Panc1 (cell line): ENCODE data around the gene PDZRN4. TPM values are rescaled to one million over a fixed set of nuclear protein-coding genes. Genes with fewer than 3 reads are reported as not detected.

Source experiments
- ATAC-seq: fragments of 200-7000 bp; cut with Tn5 transposase; 2 replicates; pipeline ENCODE4 v1.9.1; 2020; ENCODE audit warnings: mild to moderate bottlenecking, moderate library complexity
- BruUV-seq: library from RNA; stranded (reverse); fragments of 400-500 nt; replicated peaks from 2 replicates; lab custom pipeline; 2021; lab: Mats Ljungman, UMichigan
- CTCF ChIA-PET: fragments of 300-600 bp; sonication (Branson Sonifier 250); formaldehyde crosslinking; loops from one replicate; lab custom pipeline; 2022; ENCODE audit warnings: antibody characterized with exemption; lab: Charles Lee
- POLR2A ChIA-PET: fragments of 300-600 bp; sonication (Branson Sonifier 250); formaldehyde crosslinking; loops from one replicate; lab custom pipeline; 2022; ENCODE audit warnings: antibody characterized with exemption; lab: Charles Lee
- DNase-seq: peaks from one replicate; pipeline ENCODE4 v3.0.0-alpha.2; 2010; ENCODE audit warnings: low read depth, low spot score
- H3K27ac ChIP-seq: 2 replicates; pipeline ENCODE4 v1.5.1; 2011; ENCODE audit warnings: mild to moderate bottlenecking, low read length, inconsistent platforms
- H3K27me3 ChIP-seq: fragments of 200-500 bp; sonication (Bioruptor generic); 2 replicates; pipeline ENCODE4 v1.6.0; 2014; ENCODE audit warnings: low read length, inconsistent platforms; ENCODE audit not compliant: control insufficient read depth, insufficient read depth
- H3K36me3 ChIP-seq: fragments of 200-500 bp; sonication (Bioruptor generic); 2 replicates; pipeline ENCODE4 v1.5.1; 2014; ENCODE audit warnings: inconsistent platforms, mild to moderate bottlenecking, low read length, moderate library complexity; ENCODE audit not compliant: control insufficient read depth, insufficient read depth
- H3K4me1 ChIP-seq: 2 replicates; pipeline ENCODE4 v1.5.1; 2011; ENCODE audit warnings: inconsistent platforms, mild to moderate bottlenecking, low read length, moderate library complexity; ENCODE audit not compliant: control insufficient read depth, insufficient read depth
- H3K4me3 ChIP-seq, 2 experiments: 2 replicates each; pipeline ENCODE4 v1.5.1; 2011 to 2012; ENCODE audit warnings: low read depth in 2 of 2, low read length in 2 of 2, mild to moderate bottlenecking in 2 of 2, inconsistent platforms in 1 of 2, moderate library complexity in 1 of 2
- H3K9me3 ChIP-seq: fragments of 200-500 bp; sonication (Bioruptor generic); 2 replicates; pipeline ENCODE4 v1.5.1; 2014; ENCODE audit warnings: low read depth, mild to moderate bottlenecking, inconsistent platforms, low read length, moderate library complexity; ENCODE audit not compliant: control insufficient read depth, insufficient read depth
- POLR2AphosphoS5 ChIP-seq: IDR thresholded peaks from 2 replicates; pipeline ENCODE4 v1.6.1; 2012; ENCODE audit warnings: mild to moderate bottlenecking, low read depth, low read length, moderate library complexity
- SIN3A ChIP-seq: IDR thresholded peaks from 2 replicates; pipeline ENCODE4 v1.6.1; 2012; ENCODE audit warnings: low read depth, mild to moderate bottlenecking, low read length, moderate library complexity, borderline replicate concordance; ENCODE audit not compliant: insufficient read depth
- TCF7L2 ChIP-seq: IDR thresholded peaks from 2 replicates; pipeline ENCODE4 v1.6.1; 2011; ENCODE audit warnings: mild to moderate bottlenecking, low read depth, low read length, inconsistent platforms
- in situ Hi-C: cut with HindIII; loops from 2 replicates; pipeline ENCODE4 v1.10.0; 2016; ENCODE audit warnings: low sequenced_read_pairs, low pct_unique_long_range_greater_than_20kb
- intact Hi-C: fragments of 100-400 bp; cut with micrococcal nuclease; formaldehyde crosslinking; loops from one replicate; pipeline ENCODE4 v1.10.0; 2022; ENCODE audit not compliant: unreplicated experiment
- total RNA-seq: library from RNA; stranded (reverse); gene quantifications from one replicate; pipeline ENCODE4 v1.2.1, GENCODE V29; 2021; ENCODE audit not compliant: unreplicated experiment
- TF ChIP-seq, protein P1 (sequence below): fragments of 450-650 bp; IDR thresholded peaks from 2 replicates; pipeline ENCODE4 v1.5.1; 2017; ENCODE audit warnings: mild to moderate bottlenecking
- TF ChIP-seq, protein P2 (sequence below), 2 experiments: IDR thresholded peaks; 2 replicates each; pipeline ENCODE4 v1.6.1; 2011 to 2012; ENCODE audit warnings: low read depth in 2 of 2, control low read depth in 1 of 2, low read length in 1 of 2, mild to moderate bottlenecking in 1 of 2, moderate library complexity in 1 of 2; ENCODE audit not compliant: insufficient read depth in 1 of 2

The PDZRN4 gene
- total RNA-seq, 1 experiment from 2014 or later = not detected

DNA sequence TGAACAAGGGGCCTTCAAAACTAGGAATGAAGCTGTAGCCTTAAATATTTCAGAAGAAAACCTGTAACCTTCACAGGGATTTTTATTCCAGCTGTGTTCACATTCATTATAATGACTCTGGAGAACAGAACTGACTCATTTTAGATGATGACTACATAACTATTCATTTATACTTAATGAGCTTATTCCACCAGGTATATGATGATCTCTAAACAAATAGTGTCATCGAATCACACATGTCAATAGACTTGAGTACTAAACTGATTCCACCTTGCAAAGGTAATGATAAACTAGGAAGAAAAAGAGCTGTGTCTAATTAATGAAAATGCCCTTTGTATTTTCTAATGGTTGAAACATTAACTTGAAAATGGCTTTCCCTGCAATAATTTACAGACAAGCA is 433.2 kb downstream of the PDZRN4 start:
- ChIA-PET POLR2A (no interaction called here), CTCF (no interaction called here)
- DNase-seq (no peak), ATAC-seq (no peak)
- in situ Hi-C loops (no loop called here), intact Hi-C loops (no loop called here)
- H3K27ac ChIP-seq = no peak overlapping the region
- TF ChIP-seq, protein P1, sequence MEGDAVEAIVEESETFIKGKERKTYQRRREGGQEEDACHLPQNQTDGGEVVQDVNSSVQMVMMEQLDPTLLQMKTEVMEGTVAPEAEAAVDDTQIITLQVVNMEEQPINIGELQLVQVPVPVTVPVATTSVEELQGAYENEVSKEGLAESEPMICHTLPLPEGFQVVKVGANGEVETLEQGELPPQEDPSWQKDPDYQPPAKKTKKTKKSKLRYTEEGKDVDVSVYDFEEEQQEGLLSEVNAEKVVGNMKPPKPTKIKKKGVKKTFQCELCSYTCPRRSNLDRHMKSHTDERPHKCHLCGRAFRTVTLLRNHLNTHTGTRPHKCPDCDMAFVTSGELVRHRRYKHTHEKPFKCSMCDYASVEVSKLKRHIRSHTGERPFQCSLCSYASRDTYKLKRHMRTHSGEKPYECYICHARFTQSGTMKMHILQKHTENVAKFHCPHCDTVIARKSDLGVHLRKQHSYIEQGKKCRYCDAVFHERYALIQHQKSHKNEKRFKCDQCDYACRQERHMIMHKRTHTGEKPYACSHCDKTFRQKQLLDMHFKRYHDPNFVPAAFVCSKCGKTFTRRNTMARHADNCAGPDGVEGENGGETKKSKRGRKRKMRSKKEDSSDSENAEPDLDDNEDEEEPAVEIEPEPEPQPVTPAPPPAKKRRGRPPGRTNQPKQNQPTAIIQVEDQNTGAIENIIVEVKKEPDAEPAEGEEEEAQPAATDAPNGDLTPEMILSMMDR = no peak
- TF ChIP-seq SIN3A = no peak
- TF ChIP-seq, protein P2, sequence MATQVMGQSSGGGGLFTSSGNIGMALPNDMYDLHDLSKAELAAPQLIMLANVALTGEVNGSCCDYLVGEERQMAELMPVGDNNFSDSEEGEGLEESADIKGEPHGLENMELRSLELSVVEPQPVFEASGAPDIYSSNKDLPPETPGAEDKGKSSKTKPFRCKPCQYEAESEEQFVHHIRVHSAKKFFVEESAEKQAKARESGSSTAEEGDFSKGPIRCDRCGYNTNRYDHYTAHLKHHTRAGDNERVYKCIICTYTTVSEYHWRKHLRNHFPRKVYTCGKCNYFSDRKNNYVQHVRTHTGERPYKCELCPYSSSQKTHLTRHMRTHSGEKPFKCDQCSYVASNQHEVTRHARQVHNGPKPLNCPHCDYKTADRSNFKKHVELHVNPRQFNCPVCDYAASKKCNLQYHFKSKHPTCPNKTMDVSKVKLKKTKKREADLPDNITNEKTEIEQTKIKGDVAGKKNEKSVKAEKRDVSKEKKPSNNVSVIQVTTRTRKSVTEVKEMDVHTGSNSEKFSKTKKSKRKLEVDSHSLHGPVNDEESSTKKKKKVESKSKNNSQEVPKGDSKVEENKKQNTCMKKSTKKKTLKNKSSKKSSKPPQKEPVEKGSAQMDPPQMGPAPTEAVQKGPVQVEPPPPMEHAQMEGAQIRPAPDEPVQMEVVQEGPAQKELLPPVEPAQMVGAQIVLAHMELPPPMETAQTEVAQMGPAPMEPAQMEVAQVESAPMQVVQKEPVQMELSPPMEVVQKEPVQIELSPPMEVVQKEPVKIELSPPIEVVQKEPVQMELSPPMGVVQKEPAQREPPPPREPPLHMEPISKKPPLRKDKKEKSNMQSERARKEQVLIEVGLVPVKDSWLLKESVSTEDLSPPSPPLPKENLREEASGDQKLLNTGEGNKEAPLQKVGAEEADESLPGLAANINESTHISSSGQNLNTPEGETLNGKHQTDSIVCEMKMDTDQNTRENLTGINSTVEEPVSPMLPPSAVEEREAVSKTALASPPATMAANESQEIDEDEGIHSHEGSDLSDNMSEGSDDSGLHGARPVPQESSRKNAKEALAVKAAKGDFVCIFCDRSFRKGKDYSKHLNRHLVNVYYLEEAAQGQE (IDR thresholded peaks at IDR 0.05; ENCODE audit: insufficient read depth in 1 of 2, low read depth in 2 of 2, low read length in 1 of 2) = no peak
- TF ChIP-seq TCF7L2 = no peak
- TF ChIP-seq POLR2AphosphoS5 = no peak
- no peaks in the 10 kb centered on the region for H3K4me1 ChIP-seq
- H3K9me3 ChIP-seq = no peaks in the 10 kb centered on the region
- H3K4me3 ChIP-seq = no peak overlapping the region
- BruUV-seq = no TSS peak
- no peaks in the 10 kb centered on the region for H3K36me3 ChIP-seq
- H3K27me3 ChIP-seq = no peaks in the 10 kb centered on the region
